Common myeloid progenitor, CD34-positive (primary cell): ENCODE measurements around the gene TTC29.
"Not testable (repeated sequence)": the region's sequence is repeated elsewhere in the genome, so short reads cannot be mapped to it uniquely, and the experiment has no call there.

Experiments used
- CTCF ChIA-PET: fragments of 350-600 bp; sonication (Branson Sonifier 250); formaldehyde crosslinking; loops from one replicate; lab custom pipeline; 2021; ENCODE audit warnings: antibody characterized with exemption; lab: Charles Lee
- POLR2A ChIA-PET: fragments of 350-600 bp; sonication (Branson Sonifier 250); formaldehyde crosslinking; loops from one replicate; lab custom pipeline; 2021; ENCODE audit warnings: antibody characterized with exemption; lab: Charles Lee
- DNase-seq, 3 donors: peaks; one replicate each; pipeline versions ENCODE4 v3.0.0 to v3.0.0-alpha.2; 2013
- H3K27ac ChIP-seq, 2 experiments: 1 replicate in 1 of 2; 2 replicates in 1 of 2; pipeline ENCODE4 v1.7.0; 2013; ENCODE audit warnings: inconsistent platforms in 2 of 2, low read length in 2 of 2, mild to moderate bottlenecking in 2 of 2, low read depth in 1 of 2, moderate library complexity in 1 of 2; ENCODE audit not compliant: severe bottlenecking in 2 of 2, insufficient read depth in 1 of 2, poor library complexity in 1 of 2
- H3K27me3 ChIP-seq, 5 experiments: replicated peaks in 2 of 5; 1 replicate in 3 of 5; 2 replicates in 2 of 5; pipeline versions ENCODE4 v1.6.1 to v1.7.0; 2013; ENCODE audit warnings: low read length in 4 of 5, mild to moderate bottlenecking in 2 of 5, moderate library complexity in 2 of 5, inconsistent platforms in 1 of 5; ENCODE audit not compliant: insufficient read depth in 5 of 5, control insufficient read depth in 4 of 5
- H3K36me3 ChIP-seq, 4 experiments: 1 replicate in 2 of 4; 2 replicates in 2 of 4; pipeline versions ENCODE4 v1.6.1 to v1.7.0; 2013; ENCODE audit warnings: low read length in 3 of 4, control low read depth in 1 of 4, mild to moderate bottlenecking in 1 of 4; ENCODE audit not compliant: control insufficient read depth in 4 of 4, insufficient read depth in 4 of 4
- H3K4me1 ChIP-seq, 4 experiments: 1 replicate in 3 of 4; 2 replicates in 1 of 4; pipeline versions ENCODE4 v1.6.1 to v1.7.1; 2013; ENCODE audit warnings: low read length in 3 of 4, mild to moderate bottlenecking in 3 of 4, control low read depth in 1 of 4, inconsistent platforms in 1 of 4, moderate library complexity in 1 of 4; ENCODE audit not compliant: control insufficient read depth in 4 of 4, insufficient read depth in 4 of 4; ENCODE audit errors: control extremely low read depth in 1 of 4
- H3K4me3 ChIP-seq, 7 experiments: 1 replicate in 4 of 7; 2 replicates in 3 of 7; pipeline versions ENCODE4 v1.5.1 to v1.7.0; 2013; ENCODE audit warnings: mild to moderate bottlenecking in 7 of 7, low read length in 6 of 7, moderate library complexity in 6 of 7, inconsistent platforms in 2 of 7, low read depth in 2 of 7, control low read depth in 1 of 7; ENCODE audit not compliant: insufficient read depth in 4 of 7, control insufficient read depth in 1 of 7; ENCODE audit errors: extremely low read depth in 1 of 7
- H3K9me3 ChIP-seq, 5 experiments: 1 replicate in 4 of 5; 2 replicates in 1 of 5; pipeline versions ENCODE4 v1.6.1 to v1.7.1; 2013; ENCODE audit warnings: low read length in 4 of 5, mild to moderate bottlenecking in 2 of 5, inconsistent platforms in 1 of 5, low read depth in 1 of 5, moderate library complexity in 1 of 5; ENCODE audit not compliant: control insufficient read depth in 4 of 5, insufficient read depth in 2 of 5; ENCODE audit errors: control extremely low read depth in 1 of 5
- WGBS: methylation state at CpG from one replicate; pipeline ENCODE4 v1.1.5; 2013; ENCODE audit not compliant: insufficient coverage; 5-methylcytosine and 5-hydroxymethylcytosine counted together

TTC29 gene

GRCh38 chr4:146663968-146664311 lies 281.7 kb downstream of the TTC29 start:
- 40% methylated on average over 1 of the region's 6 CpGs for WGBS
- POLR2A ChIA-PET, H3K4me3 ChIP-seq, CTCF ChIA-PET, H3K4me1 ChIP-seq, H3K27ac ChIP-seq, DNase-seq, H3K27me3 ChIP-seq, H3K36me3 ChIP-seq, H3K9me3 ChIP-seq: not testable (repeated sequence)

DNA sequence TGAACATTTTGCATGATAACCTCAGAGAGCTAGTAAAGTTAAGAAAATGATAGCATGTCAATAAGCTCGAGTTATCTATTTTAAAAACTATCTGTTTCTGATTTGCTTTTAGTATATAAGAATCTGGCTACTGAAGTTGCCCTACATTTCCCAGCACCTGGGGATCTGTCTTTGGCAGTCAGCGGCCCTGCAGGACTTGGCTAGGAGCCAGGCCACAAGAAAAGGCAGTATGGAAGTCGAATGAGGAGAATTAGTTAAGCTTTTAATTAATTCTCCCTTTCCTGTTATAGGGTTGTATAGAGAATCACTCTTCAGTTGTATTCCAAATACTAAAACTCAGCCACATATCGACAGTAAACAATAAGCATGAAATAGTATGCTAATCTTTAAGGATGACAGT lies 284.3 kb downstream of the TTC29 start:
- no peak overlapping the region for H3K4me3 ChIP-seq
- peaks cover 0 to 27% (median 13%) of the 10 kb centered on the region in 5 experiments for H3K27me3 ChIP-seq
- CTCF ChIA-PET, result no interaction called here
- H3K27ac ChIP-seq, result no peak overlapping the region
- DNase-seq, result no peak
- H3K4me1 ChIP-seq, result no peaks in the 10 kb centered on the region
- no peaks in the 10 kb centered on the region for H3K9me3 ChIP-seq
- no peaks in the 10 kb centered on the region for H3K36me3 ChIP-seq
- WGBS, result no CpG with 5 or more reads among the region's 4 CpGs
- POLR2A ChIA-PET, result interaction anchor here (0.6 kb wide), 1 partner anchor 448 kb away, joined by 3 read pairs; no protein-coding TSS in a partner anchor
